Measurements from ENCODE around the gene MACROH2A1. TPM values are rescaled to one million over a fixed set of nuclear protein-coding genes. Genes with fewer than 3 reads are reported as not detected.
A peak's percentile ranks its signal among the peaks of the same experiment; 100 is the strongest.

MACROH2A1 gene
- polyA plus RNA-seq, 2 of the 4 experiments (the other 2 are of a cell fraction) = 158 to 172 TPM

DNA sequence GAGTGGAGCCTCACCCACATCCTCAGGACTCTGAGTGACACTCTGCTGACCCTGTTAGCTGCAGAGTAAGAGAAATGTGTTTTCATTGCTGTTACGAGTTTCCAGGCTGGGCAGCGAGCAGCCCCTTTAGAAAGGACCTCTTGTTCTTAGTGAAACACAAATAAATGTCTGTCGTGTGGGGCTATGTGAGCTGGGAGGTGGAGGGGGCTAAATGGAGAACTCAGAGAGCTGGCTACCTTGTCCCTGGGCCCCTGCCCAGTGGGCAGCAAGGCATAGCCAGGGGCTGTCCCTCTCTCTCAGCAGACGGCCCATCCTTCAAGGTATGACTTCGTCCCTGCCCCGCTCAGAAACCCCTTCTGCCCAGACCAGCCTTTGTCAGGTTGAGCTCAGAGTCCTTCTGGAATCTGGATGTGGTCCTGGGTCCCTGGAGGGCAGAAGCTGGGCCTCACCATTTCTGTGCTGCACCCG, 38.0 kb upstream of the MACROH2A1 start:
- peak in 1 of 2 experiments; percentile 10; a peak in 1 of 6 replicates for ATAC-seq
- no peaks in the 10 kb centered on the region for H3K9me3 ChIP-seq
- H3K27ac ChIP-seq = no peak overlapping the region
- no peaks in the 10 kb centered on the region for H3K4me1 ChIP-seq
- TF ChIP-seq GATA3 (IDR thresholded peaks at IDR 0.05; ENCODE audit: borderline replicate concordance) = no peak
- TF ChIP-seq ZFP36 (IDR thresholded peaks at IDR 0.05; ENCODE audit: borderline replicate concordance, partially characterized antibody) = no peak
- no peak for TF ChIP-seq HEYL (CRISPR knock-in tag; IDR thresholded peaks at IDR 0.05)
- no peak for TF ChIP-seq HOXB5 (CRISPR knock-in tag; IDR thresholded peaks at IDR 0.05)
- TF ChIP-seq RAD21 (conservative IDR thresholded peaks at IDR 0.05 in 1 of 2, IDR thresholded peaks at IDR 0.05 in 1 of 2) = no peak
- no peak for TF ChIP-seq ESRRA (IDR thresholded peaks at IDR 0.05; ENCODE audit: borderline replicate concordance, low read length)
- TF ChIP-seq, protein P1, sequence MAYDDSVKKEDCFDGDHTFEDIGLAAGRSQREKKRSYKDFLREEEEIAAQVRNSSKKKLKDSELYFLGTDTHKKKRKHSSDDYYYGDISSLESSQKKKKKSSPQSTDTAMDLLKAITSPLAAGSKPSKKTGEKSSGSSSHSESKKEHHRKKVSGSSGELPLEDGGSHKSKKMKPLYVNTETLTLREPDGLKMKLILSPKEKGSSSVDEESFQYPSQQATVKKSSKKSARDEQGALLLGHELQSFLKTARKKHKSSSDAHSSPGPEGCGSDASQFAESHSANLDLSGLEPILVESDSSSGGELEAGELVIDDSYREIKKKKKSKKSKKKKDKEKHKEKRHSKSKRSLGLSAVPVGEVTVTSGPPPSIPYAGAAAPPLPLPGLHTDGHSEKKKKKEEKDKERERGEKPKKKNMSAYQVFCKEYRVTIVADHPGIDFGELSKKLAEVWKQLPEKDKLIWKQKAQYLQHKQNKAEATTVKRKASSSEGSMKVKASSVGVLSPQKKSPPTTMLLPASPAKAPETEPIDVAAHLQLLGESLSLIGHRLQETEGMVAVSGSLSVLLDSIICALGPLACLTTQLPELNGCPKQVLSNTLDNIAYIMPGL (CRISPR knock-in tag; IDR thresholded peaks at IDR 0.05; ENCODE audit: borderline replicate concordance) = no peak
- TF ChIP-seq EHF (CRISPR knock-in tag; IDR thresholded peaks at IDR 0.05) = no peak
- TF ChIP-seq EHMT2 (IDR thresholded peaks at IDR 0.05; ENCODE audit: low read depth) = no peak
- TF ChIP-seq, protein P2, sequence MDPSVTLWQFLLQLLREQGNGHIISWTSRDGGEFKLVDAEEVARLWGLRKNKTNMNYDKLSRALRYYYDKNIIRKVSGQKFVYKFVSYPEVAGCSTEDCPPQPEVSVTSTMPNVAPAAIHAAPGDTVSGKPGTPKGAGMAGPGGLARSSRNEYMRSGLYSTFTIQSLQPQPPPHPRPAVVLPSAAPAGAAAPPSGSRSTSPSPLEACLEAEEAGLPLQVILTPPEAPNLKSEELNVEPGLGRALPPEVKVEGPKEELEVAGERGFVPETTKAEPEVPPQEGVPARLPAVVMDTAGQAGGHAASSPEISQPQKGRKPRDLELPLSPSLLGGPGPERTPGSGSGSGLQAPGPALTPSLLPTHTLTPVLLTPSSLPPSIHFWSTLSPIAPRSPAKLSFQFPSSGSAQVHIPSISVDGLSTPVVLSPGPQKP (IDR thresholded peaks at IDR 0.05; ENCODE audit: low read depth, low read length) = no peak
- no peak for TF ChIP-seq FOSL2 (IDR thresholded peaks at IDR 0.05)
- no peak for TF ChIP-seq FOSL2 (CRISPR knock-in tag; IDR thresholded peaks at IDR 0.05)
- TF ChIP-seq, protein P3, sequence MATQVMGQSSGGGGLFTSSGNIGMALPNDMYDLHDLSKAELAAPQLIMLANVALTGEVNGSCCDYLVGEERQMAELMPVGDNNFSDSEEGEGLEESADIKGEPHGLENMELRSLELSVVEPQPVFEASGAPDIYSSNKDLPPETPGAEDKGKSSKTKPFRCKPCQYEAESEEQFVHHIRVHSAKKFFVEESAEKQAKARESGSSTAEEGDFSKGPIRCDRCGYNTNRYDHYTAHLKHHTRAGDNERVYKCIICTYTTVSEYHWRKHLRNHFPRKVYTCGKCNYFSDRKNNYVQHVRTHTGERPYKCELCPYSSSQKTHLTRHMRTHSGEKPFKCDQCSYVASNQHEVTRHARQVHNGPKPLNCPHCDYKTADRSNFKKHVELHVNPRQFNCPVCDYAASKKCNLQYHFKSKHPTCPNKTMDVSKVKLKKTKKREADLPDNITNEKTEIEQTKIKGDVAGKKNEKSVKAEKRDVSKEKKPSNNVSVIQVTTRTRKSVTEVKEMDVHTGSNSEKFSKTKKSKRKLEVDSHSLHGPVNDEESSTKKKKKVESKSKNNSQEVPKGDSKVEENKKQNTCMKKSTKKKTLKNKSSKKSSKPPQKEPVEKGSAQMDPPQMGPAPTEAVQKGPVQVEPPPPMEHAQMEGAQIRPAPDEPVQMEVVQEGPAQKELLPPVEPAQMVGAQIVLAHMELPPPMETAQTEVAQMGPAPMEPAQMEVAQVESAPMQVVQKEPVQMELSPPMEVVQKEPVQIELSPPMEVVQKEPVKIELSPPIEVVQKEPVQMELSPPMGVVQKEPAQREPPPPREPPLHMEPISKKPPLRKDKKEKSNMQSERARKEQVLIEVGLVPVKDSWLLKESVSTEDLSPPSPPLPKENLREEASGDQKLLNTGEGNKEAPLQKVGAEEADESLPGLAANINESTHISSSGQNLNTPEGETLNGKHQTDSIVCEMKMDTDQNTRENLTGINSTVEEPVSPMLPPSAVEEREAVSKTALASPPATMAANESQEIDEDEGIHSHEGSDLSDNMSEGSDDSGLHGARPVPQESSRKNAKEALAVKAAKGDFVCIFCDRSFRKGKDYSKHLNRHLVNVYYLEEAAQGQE (IDR thresholded peaks at IDR 0.05) = no peak
- TF ChIP-seq POLR2AphosphoS2 (conservative IDR thresholded peaks at IDR 0.05; ENCODE audit: low read length) = no peak
- TF ChIP-seq ZC3H11A (IDR thresholded peaks at IDR 0.05) = no peak
- TF ChIP-seq FOXS1 (CRISPR knock-in tag; IDR thresholded peaks at IDR 0.05) = no peak
- TF ChIP-seq, protein P4, sequence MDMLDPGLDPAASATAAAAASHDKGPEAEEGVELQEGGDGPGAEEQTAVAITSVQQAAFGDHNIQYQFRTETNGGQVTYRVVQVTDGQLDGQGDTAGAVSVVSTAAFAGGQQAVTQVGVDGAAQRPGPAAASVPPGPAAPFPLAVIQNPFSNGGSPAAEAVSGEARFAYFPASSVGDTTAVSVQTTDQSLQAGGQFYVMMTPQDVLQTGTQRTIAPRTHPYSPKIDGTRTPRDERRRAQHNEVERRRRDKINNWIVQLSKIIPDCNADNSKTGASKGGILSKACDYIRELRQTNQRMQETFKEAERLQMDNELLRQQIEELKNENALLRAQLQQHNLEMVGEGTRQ (IDR thresholded peaks at IDR 0.05) = no peak
- TF ChIP-seq POLR2A (IDR thresholded peaks at IDR 0.05; ENCODE audit: low read length) = no peak
- TF ChIP-seq ZSCAN20 (CRISPR knock-in tag; IDR thresholded peaks at IDR 0.05) = no peak
- TF ChIP-seq, protein P5, sequence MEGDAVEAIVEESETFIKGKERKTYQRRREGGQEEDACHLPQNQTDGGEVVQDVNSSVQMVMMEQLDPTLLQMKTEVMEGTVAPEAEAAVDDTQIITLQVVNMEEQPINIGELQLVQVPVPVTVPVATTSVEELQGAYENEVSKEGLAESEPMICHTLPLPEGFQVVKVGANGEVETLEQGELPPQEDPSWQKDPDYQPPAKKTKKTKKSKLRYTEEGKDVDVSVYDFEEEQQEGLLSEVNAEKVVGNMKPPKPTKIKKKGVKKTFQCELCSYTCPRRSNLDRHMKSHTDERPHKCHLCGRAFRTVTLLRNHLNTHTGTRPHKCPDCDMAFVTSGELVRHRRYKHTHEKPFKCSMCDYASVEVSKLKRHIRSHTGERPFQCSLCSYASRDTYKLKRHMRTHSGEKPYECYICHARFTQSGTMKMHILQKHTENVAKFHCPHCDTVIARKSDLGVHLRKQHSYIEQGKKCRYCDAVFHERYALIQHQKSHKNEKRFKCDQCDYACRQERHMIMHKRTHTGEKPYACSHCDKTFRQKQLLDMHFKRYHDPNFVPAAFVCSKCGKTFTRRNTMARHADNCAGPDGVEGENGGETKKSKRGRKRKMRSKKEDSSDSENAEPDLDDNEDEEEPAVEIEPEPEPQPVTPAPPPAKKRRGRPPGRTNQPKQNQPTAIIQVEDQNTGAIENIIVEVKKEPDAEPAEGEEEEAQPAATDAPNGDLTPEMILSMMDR (IDR thresholded peaks at IDR 0.05) = no peak
- no peak for TF ChIP-seq HOXA7 (CRISPR knock-in tag; IDR thresholded peaks at IDR 0.05)
- 71% methylated on average over 7 of the region's 7 CpGs for WGBS (ENCODE audit: missing lambda C conversion rate)
- POLR2A ChIA-PET = no interaction called here
- no peak overlapping the region for H3K4me2 ChIP-seq
- no peak overlapping the region for H3K4me3 ChIP-seq
- FAIRE-seq = no peak
- CTCF ChIA-PET = interaction anchor here (1.1 to 6.1 kb wide), 3 partner anchors 20 to 114 kb away, joined by 3 to 31 read pairs (median 14); no protein-coding TSS in a partner anchor
- DNase-seq (ENCODE audit: low read depth in 1 of 2, low spot score in 1 of 2) = no peak
